Mucosa of stomach (tissue), 1 donor: Measurements from ENCODE around the gene EEF2KMT.
"Not testable (repeated sequence)": the region's sequence is repeated elsewhere in the genome, so short reads cannot be mapped to it uniquely, and the experiment has no call there.

Experiments
- H3K27me3 ChIP-seq: one replicate; pipeline ENCODE4 v1.7.0; 2013; ENCODE audit warnings: mild to moderate bottlenecking, low read length; ENCODE audit not compliant: control insufficient read depth, insufficient read depth
- H3K36me3 ChIP-seq: one replicate; pipeline ENCODE4 v1.7.0; 2013; ENCODE audit warnings: low read length; ENCODE audit not compliant: control insufficient read depth, insufficient read depth
- H3K4me1 ChIP-seq: one replicate; pipeline ENCODE4 v1.7.0; 2013; ENCODE audit warnings: mild to moderate bottlenecking, low read length; ENCODE audit not compliant: control insufficient read depth, insufficient read depth
- H3K4me3 ChIP-seq: one replicate; pipeline ENCODE4 v1.7.0; 2013; ENCODE audit warnings: low read length
- H3K9ac ChIP-seq: one replicate; pipeline ENCODE4 v1.7.0; 2013; ENCODE audit warnings: mild to moderate bottlenecking, low read length, moderate library complexity
- H3K9me3 ChIP-seq: one replicate; pipeline ENCODE4 v1.7.0; 2013; ENCODE audit warnings: mild to moderate bottlenecking, low read length, moderate library complexity; ENCODE audit not compliant: control insufficient read depth
- donor health status: Pancreatic carcinoma.

EEF2KMT gene

DNA sequence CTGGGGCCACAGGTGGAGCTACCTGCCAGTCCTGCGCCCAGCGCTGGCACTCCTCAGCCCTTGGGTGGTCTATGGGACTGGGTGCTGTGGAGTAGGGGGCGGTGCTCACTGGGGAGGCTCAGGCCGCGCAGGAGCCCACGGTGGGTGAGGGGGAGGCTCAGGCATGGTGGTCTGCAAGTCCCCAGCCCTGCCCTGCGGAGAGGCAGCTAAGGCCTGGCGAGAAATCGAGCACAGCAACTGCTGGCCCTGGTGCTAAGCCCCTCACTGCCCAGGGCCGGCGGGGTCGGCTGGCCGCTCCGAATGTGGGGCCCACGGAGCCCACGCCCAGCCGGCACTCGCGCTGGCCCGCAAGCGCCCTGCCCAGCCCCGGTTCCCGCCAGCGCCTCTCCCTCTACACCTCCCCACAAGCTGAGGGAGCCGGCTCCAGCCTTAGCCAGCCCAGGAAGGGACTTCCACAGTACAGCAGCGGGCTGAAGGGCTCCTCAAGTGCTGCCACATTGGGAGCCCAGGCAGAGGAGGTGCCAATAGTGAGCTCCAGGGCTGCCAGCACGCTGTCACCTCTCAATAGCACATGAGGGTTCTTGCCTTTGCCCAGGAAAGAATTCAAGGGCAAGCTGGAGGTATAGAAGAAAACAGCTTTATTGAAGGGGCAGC lies 11.0 kb upstream of the EEF2KMT start:
- no peaks in the 10 kb centered on the region for H3K36me3 ChIP-seq
- H3K9me3 ChIP-seq: no peaks in the 10 kb centered on the region
- H3K4me3 ChIP-seq: no peak overlapping the region
- H3K27me3 ChIP-seq: no peaks in the 10 kb centered on the region
- no peak overlapping the region for H3K9ac ChIP-seq
- no peaks in the 10 kb centered on the region for H3K4me1 ChIP-seq

DNA sequence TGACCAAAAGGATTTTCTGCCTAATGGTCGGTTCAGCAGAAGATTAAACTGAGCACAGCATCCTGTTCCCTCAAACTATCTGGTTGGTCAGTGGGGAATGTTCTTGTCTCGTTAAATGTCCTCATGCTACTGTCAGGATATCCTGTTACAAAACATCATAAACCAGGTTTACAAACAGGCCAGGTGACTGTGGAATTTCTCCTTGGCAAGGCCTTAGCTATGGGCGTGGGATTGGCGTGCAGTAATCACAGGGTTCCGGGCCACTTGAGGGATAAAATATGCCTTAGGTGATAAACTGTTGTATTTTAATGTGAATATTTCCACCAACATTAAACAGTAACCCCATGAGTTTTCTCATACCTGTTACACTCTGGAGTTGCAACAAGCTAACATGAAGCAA lies 7.4 kb upstream of the EEF2KMT start:
- not testable (repeated sequence) for H3K9ac ChIP-seq, H3K4me1 ChIP-seq, H3K27me3 ChIP-seq, H3K36me3 ChIP-seq, H3K4me3 ChIP-seq, H3K9me3 ChIP-seq

- not testable (repeated sequence) for H3K4me3 ChIP-seq, H3K27me3 ChIP-seq, H3K4me1 ChIP-seq, H3K36me3 ChIP-seq, H3K9me3 ChIP-seq, H3K9ac ChIP-seq
Measured at GRCh38 chr16:5103296-5104032, 5.9 kb upstream of the EEF2KMT start.

DNA sequence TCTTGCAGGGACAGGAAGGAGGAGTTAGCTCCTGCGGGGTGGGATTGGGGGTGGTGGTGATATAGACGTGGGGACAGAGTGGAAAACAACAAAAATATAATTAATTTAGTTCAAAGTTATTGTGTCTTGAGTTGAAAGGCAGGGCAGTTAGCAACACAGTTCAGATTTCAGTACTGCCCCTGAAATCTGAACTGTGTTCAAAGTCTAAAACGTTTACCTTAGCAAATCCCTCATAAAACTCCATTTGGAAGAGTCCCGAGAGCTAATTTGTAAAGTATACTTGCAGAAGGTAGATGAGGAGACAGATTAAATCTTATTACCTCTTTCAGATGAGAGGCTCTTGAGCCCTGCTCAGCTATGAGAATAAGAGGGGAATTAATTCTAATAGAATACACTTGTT lies 1.6 kb upstream of the EEF2KMT start:
- H3K4me1 ChIP-seq, H3K36me3 ChIP-seq, H3K27me3 ChIP-seq, H3K9ac ChIP-seq, H3K4me3 ChIP-seq, H3K9me3 ChIP-seq: not testable (repeated sequence)

GRCh38 chr16:5098221-5099159 lies 895 bp upstream of the EEF2KMT start:
- not testable (repeated sequence) for H3K36me3 ChIP-seq, H3K4me1 ChIP-seq, H3K27me3 ChIP-seq, H3K4me3 ChIP-seq, H3K9me3 ChIP-seq
- peak overlapping the region; percentile 43 for H3K9ac ChIP-seq

- peak overlapping the region; percentile 55 for H3K9ac ChIP-seq
- H3K9me3 ChIP-seq, H3K36me3 ChIP-seq, H3K27me3 ChIP-seq, H3K4me1 ChIP-seq: not testable (repeated sequence)
- peak overlapping the region; percentile 31 for H3K4me3 ChIP-seq
Measured at GRCh38 chr16:5097061-5097469, 530 bp downstream of the EEF2KMT start.

DNA sequence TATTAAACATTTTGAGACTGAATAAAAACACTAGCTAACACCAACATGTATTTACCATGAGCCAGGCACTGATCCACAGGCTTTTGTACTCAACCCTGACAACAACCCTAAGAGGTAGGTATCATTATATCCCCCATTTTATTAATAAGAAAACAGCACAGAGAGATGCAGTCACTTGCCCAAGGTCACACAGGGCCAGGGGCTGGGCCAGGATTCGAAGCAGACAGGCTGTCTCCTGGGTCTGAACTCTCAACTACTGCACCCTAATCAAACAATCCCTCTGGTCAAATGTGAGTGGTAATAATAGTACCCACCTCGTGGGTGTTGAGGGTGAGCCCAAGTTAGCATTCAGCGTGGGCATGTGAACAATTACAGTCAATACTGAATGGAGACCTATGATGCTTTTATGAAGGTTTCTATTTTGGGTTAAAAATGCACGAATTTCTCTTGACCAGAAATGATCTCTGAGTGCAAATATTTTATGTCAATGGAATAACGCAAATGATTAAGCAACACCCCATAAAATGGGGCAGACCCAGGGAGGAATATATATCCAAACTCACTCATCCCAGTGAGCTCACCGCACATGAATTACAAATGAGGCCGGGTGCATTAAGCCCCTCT lies 1.0 kb downstream of the EEF2KMT start:
- H3K27me3 ChIP-seq, H3K9me3 ChIP-seq, H3K36me3 ChIP-seq, H3K4me1 ChIP-seq: not testable (repeated sequence)
- Histone ChIP-seq H3K9ac (peak overlapping the region; percentile 55), H3K4me3 (peak overlapping the region; percentile 31)

GRCh38 chr16:5095145-5095830 lies 2.3 kb downstream of the EEF2KMT start:
- not testable (repeated sequence) for H3K4me1 ChIP-seq, H3K27me3 ChIP-seq, H3K4me3 ChIP-seq, H3K9me3 ChIP-seq, H3K9ac ChIP-seq, H3K36me3 ChIP-seq

DNA sequence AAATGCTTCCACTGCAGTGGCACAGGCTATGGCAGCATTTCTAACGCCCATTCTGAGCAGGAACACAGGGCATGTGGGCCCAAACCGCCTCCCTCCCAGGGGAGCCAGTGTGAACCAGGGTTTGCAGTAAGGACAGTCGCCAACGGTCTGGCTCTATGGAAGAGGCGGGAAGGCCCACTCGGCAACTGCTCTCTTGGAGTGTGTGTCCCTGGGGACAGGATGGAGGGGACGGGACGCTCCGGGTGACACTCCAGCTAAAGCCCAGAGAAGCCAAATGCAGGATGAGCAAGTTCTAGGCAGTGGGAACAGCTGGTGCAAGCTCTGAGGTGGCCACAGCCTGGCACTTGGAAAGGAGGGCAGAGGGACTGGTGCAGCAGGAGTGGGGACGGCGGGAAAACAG lies 3.8 kb downstream of the EEF2KMT start:
- H3K4me3 ChIP-seq, H3K4me1 ChIP-seq, H3K9ac ChIP-seq, H3K27me3 ChIP-seq, H3K9me3 ChIP-seq, H3K36me3 ChIP-seq: not testable (repeated sequence)

DNA sequence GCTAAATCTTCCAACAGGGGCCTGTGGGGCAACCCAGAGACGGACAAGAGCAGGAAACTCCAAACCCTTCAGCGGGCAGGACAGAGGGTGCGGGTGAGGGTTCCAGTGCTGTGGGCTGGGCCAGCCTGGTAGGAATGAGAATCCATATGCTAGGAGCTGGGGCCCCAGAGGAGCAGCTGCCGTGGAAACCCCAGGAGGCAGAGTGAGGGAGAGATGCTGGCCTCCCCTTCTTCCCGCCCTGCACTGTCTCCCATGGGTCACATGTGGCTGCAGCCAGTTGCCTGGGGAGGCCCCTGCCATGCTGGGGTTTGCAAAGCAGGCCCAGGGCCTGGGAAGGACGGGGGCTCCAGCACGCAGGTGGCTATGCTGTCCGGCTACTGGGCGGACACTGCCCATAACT lies 4.5 kb downstream of the EEF2KMT start:
- not testable (repeated sequence) for H3K36me3 ChIP-seq, H3K27me3 ChIP-seq, H3K4me3 ChIP-seq, H3K4me1 ChIP-seq, H3K9ac ChIP-seq, H3K9me3 ChIP-seq

- H3K27me3 ChIP-seq, H3K4me1 ChIP-seq, H3K36me3 ChIP-seq, H3K9me3 ChIP-seq, H3K4me3 ChIP-seq, H3K9ac ChIP-seq: not testable (repeated sequence)
Measured at GRCh38 chr16:5090592-5090991, 7.0 kb downstream of the EEF2KMT start.
